Ishikawa (cell line): Measurements from ENCODE around the gene ARHGAP22.

Experiments
- CEBPB ChIP-seq: IDR thresholded peaks from 2 replicates; pipeline ENCODE4 v1.6.1; 2012
- EP300 ChIP-seq: IDR thresholded peaks from 2 replicates; pipeline ENCODE4 v1.6.1; 2012; ENCODE audit warnings: borderline replicate concordance
- FOXM1 ChIP-seq: IDR thresholded peaks from 2 replicates; pipeline ENCODE4 v1.6.1; 2012; ENCODE audit warnings: low read depth, borderline replicate concordance
- RAD21 ChIP-seq: IDR thresholded peaks from 2 replicates; pipeline ENCODE4 v1.6.1; 2012; ENCODE audit warnings: low read depth
- TAF1 ChIP-seq: IDR thresholded peaks from 2 replicates; pipeline ENCODE4 v1.6.1; 2012; ENCODE audit warnings: low read depth, mild to moderate bottlenecking
- TCF12 ChIP-seq: IDR thresholded peaks from 2 replicates; pipeline ENCODE4 v1.6.1; 2012; ENCODE audit warnings: low read depth
- TEAD4 ChIP-seq: IDR thresholded peaks from 2 replicates; pipeline ENCODE4 v1.6.1; 2012
- USF1 ChIP-seq: IDR thresholded peaks from 2 replicates; pipeline ENCODE4 v1.6.1; 2012
- TF ChIP-seq, protein P1 (sequence below): IDR thresholded peaks from 2 replicates; pipeline ENCODE4 v1.6.1; 2012; ENCODE audit warnings: low read depth, mild to moderate bottlenecking
- TF ChIP-seq, protein P2 (sequence below): IDR thresholded peaks from 2 replicates; pipeline ENCODE4 v1.6.1; 2012

GRCh38 chr10:48518986-48519385, 85.9 kb downstream of the ARHGAP22 start:
- TF ChIP-seq, protein P1, sequence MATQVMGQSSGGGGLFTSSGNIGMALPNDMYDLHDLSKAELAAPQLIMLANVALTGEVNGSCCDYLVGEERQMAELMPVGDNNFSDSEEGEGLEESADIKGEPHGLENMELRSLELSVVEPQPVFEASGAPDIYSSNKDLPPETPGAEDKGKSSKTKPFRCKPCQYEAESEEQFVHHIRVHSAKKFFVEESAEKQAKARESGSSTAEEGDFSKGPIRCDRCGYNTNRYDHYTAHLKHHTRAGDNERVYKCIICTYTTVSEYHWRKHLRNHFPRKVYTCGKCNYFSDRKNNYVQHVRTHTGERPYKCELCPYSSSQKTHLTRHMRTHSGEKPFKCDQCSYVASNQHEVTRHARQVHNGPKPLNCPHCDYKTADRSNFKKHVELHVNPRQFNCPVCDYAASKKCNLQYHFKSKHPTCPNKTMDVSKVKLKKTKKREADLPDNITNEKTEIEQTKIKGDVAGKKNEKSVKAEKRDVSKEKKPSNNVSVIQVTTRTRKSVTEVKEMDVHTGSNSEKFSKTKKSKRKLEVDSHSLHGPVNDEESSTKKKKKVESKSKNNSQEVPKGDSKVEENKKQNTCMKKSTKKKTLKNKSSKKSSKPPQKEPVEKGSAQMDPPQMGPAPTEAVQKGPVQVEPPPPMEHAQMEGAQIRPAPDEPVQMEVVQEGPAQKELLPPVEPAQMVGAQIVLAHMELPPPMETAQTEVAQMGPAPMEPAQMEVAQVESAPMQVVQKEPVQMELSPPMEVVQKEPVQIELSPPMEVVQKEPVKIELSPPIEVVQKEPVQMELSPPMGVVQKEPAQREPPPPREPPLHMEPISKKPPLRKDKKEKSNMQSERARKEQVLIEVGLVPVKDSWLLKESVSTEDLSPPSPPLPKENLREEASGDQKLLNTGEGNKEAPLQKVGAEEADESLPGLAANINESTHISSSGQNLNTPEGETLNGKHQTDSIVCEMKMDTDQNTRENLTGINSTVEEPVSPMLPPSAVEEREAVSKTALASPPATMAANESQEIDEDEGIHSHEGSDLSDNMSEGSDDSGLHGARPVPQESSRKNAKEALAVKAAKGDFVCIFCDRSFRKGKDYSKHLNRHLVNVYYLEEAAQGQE: no peak
- no peak for TF ChIP-seq FOXM1
- no peak for TF ChIP-seq CEBPB
- TF ChIP-seq EP300: no peak
- TF ChIP-seq, protein P2, sequence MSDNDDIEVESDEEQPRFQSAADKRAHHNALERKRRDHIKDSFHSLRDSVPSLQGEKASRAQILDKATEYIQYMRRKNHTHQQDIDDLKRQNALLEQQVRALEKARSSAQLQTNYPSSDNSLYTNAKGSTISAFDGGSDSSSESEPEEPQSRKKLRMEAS: no peak
- TF ChIP-seq TAF1: no peak
- TF ChIP-seq TEAD4: no peak
- TF ChIP-seq TCF12: no peak
- TF ChIP-seq USF1: no peak
- no peak for TF ChIP-seq RAD21
